Liver (tissue), 9 donors: Measurements from ENCODE around the gene CCDC120. TPM values are rescaled to one million over a fixed set of nuclear protein-coding genes. Genes with fewer than 3 reads are reported as not detected.

Source experiments
- DNase-seq: peaks from one replicate; pipeline ENCODE4 v3.0.0-alpha.2; 2017; ENCODE audit warnings: low spot score
- H3K27ac ChIP-seq, 2 donors: one replicate each; pipeline ENCODE4 v1.7.0; 2013; ENCODE audit warnings: inconsistent platforms in 2 of 2, low read length in 2 of 2, control low read depth in 1 of 2, low read depth in 1 of 2, mild to moderate bottlenecking in 1 of 2
- H3K27me3 ChIP-seq, 4 donors: one replicate each; pipeline versions ENCODE4 v1.6.1 to v1.7.0; 2013; ENCODE audit warnings: low read length in 3 of 4, inconsistent platforms in 1 of 4, mild to moderate bottlenecking in 1 of 4, moderate library complexity in 1 of 4; ENCODE audit not compliant: control insufficient read depth in 4 of 4, insufficient read depth in 4 of 4
- H3K36me3 ChIP-seq, 4 donors: one replicate each; pipeline versions ENCODE4 v1.6.1 to v1.7.0; 2013; ENCODE audit warnings: low read length in 3 of 4, mild to moderate bottlenecking in 3 of 4, low read depth in 1 of 4, moderate library complexity in 1 of 4; ENCODE audit not compliant: control insufficient read depth in 4 of 4, insufficient read depth in 3 of 4
- H3K4me1 ChIP-seq, 4 donors: one replicate each; pipeline versions ENCODE4 v1.6.1 to v1.7.0; 2013; ENCODE audit warnings: low read length in 3 of 4, mild to moderate bottlenecking in 3 of 4, moderate library complexity in 1 of 4; ENCODE audit not compliant: control insufficient read depth in 4 of 4, insufficient read depth in 4 of 4
- H3K4me3 ChIP-seq, 3 donors: one replicate each; pipeline versions ENCODE4 v1.6.1 to v1.7.0; 2013; ENCODE audit warnings: low read length in 3 of 3, control low read depth in 1 of 3, low read depth in 1 of 3, mild to moderate bottlenecking in 1 of 3
- H3K9ac ChIP-seq, 2 donors: one replicate each; pipeline ENCODE4 v1.7.0; 2013; ENCODE audit warnings: low read length in 2 of 2, mild to moderate bottlenecking in 2 of 2, moderate library complexity in 2 of 2, control low read depth in 1 of 2, low read depth in 1 of 2
- H3K9me3 ChIP-seq, 4 donors: one replicate each; pipeline versions ENCODE4 v1.6.1 to v1.7.0; 2013; ENCODE audit warnings: low read length in 3 of 4; ENCODE audit not compliant: control insufficient read depth in 4 of 4
- EGR1 ChIP-seq, 2 donors: IDR thresholded peaks; 2 replicates each; pipeline ENCODE4 v1.6.1; 2016 to 2018; ENCODE audit warnings: antibody characterized with exemption in 2 of 2, low read depth in 2 of 2
- FOXA1 ChIP-seq: IDR thresholded peaks from 2 replicates; pipeline ENCODE4 v1.6.1; 2016; ENCODE audit warnings: antibody characterized with exemption
- FOXA2 ChIP-seq: IDR thresholded peaks from 2 replicates; pipeline ENCODE4 v1.6.1; 2016; ENCODE audit warnings: antibody characterized with exemption
- GABPA ChIP-seq, 2 donors: IDR thresholded peaks in 1 of 2; conservative IDR thresholded peaks in 1 of 2; 2 replicates each; pipeline ENCODE4 v1.6.1; 2016; ENCODE audit warnings: antibody characterized with exemption in 2 of 2, mild to moderate bottlenecking in 1 of 2, moderate library complexity in 1 of 2
- HNF4A ChIP-seq, 2 donors: conservative IDR thresholded peaks; 2 replicates each; pipeline ENCODE4 v1.6.1; 2016; ENCODE audit warnings: antibody characterized with exemption in 2 of 2, mild to moderate bottlenecking in 2 of 2
- HNF4G ChIP-seq: IDR thresholded peaks from 2 replicates; pipeline ENCODE4 v1.6.1; 2016; ENCODE audit warnings: antibody characterized with exemption
- JUND ChIP-seq, 2 donors: IDR thresholded peaks; 2 replicates each; pipeline ENCODE4 v1.6.1; 2016; ENCODE audit warnings: antibody characterized with exemption in 2 of 2
- MAX ChIP-seq: IDR thresholded peaks from 2 replicates; pipeline ENCODE4 v1.6.1; 2016; ENCODE audit warnings: antibody characterized with exemption
- NR2F2 ChIP-seq: IDR thresholded peaks from 2 replicates; pipeline ENCODE4 v1.6.1; 2016; ENCODE audit warnings: antibody characterized with exemption
- RAD21 ChIP-seq, 2 donors: IDR thresholded peaks; 2 replicates each; pipeline ENCODE4 v1.6.1; 2016; ENCODE audit warnings: antibody characterized with exemption in 2 of 2, mild to moderate bottlenecking in 2 of 2
- RXRA ChIP-seq, 2 donors: IDR thresholded peaks; 2 replicates each; pipeline ENCODE4 v1.6.1; 2017 to 2018; ENCODE audit warnings: antibody characterized with exemption in 2 of 2, mild to moderate bottlenecking in 1 of 2
- SP1 ChIP-seq: IDR thresholded peaks from 2 replicates; pipeline ENCODE4 v1.6.1; 2018; ENCODE audit warnings: antibody characterized with exemption, mild to moderate bottlenecking
- TAF1 ChIP-seq: conservative IDR thresholded peaks from 2 replicates; pipeline ENCODE4 v1.6.1; 2016; ENCODE audit warnings: antibody characterized with exemption, mild to moderate bottlenecking
- YY1 ChIP-seq: IDR thresholded peaks from 2 replicates; pipeline ENCODE4 v1.6.1; 2016; ENCODE audit warnings: antibody characterized with exemption, mild to moderate bottlenecking
- ZBTB33 ChIP-seq: IDR thresholded peaks from 2 replicates; pipeline ENCODE4 v1.6.1; 2016; ENCODE audit warnings: antibody characterized with exemption
- WGBS: extraction: QIAGEN DNeasy Blood & Tissue Kit; methylation state at CpG from one replicate; pipeline ENCODE4 v1.1.7; 2013; 5-methylcytosine and 5-hydroxymethylcytosine counted together
- polyA plus RNA-seq, 2 donors: library from polyadenylated mRNA; stranded (reverse) in 1 of 2; unstranded in 1 of 2; fragments of 200-250 nt in 1 of 2; fragments of >200 nt in 1 of 2; fragmentation: Nextera tagmentation in 1 of 2; extraction: Ambion mirVana in 1 of 2; gene quantifications; one replicate each; pipeline versions ENCODE4 v1.2.1 to v1.2.3, GENCODE V29; 2013 to 2015
- total RNA-seq, 2 donors: library from RNA; depleted of rRNA; stranded (reverse); fragments of >200 nt; gene quantifications; one replicate each; pipeline ENCODE4 v1.2.3, GENCODE V29; 2014
- TF ChIP-seq, protein P1 (sequence below): fragments of 150-350 bp; IDR thresholded peaks from 2 replicates; pipeline ENCODE4 v1.5.1; 2017; ENCODE audit warnings: improper control_type of control experiment, low read depth, low read length; ENCODE audit not compliant: missing input control
- TF ChIP-seq, protein P2 (sequence below): IDR thresholded peaks from 2 replicates; pipeline ENCODE4 v1.6.1; 2016; ENCODE audit warnings: antibody characterized with exemption
- TF ChIP-seq, protein P3 (sequence below): IDR thresholded peaks from 2 replicates; pipeline ENCODE4 v1.6.1; 2016; ENCODE audit warnings: antibody characterized with exemption, mild to moderate bottlenecking
- donor health status: healthy.
- donor health status: healthy.
- donor health status: healthy.
- donor health status: healthy.
- donor health status: healthy.

The CCDC120 gene
- total and polyA plus RNA-seq, 4 donors: 1.0 to 3.4 (median 1.6) TPM

- DNase-seq: no peak
- TF ChIP-seq RAD21 (IDR thresholded peaks at IDR 0.05) (no peak), SP1 (no peak), FOXA2 (no peak), JUND (IDR thresholded peaks at IDR 0.05) (no peak), EGR1 (IDR thresholded peaks at IDR 0.05; ENCODE audit: low read depth in 2 of 2) (no peak), NR2F2 (no peak), TAF1 (no peak), HNF4A (conservative IDR thresholded peaks at IDR 0.05) (no peak)
- TF ChIP-seq, protein P1, sequence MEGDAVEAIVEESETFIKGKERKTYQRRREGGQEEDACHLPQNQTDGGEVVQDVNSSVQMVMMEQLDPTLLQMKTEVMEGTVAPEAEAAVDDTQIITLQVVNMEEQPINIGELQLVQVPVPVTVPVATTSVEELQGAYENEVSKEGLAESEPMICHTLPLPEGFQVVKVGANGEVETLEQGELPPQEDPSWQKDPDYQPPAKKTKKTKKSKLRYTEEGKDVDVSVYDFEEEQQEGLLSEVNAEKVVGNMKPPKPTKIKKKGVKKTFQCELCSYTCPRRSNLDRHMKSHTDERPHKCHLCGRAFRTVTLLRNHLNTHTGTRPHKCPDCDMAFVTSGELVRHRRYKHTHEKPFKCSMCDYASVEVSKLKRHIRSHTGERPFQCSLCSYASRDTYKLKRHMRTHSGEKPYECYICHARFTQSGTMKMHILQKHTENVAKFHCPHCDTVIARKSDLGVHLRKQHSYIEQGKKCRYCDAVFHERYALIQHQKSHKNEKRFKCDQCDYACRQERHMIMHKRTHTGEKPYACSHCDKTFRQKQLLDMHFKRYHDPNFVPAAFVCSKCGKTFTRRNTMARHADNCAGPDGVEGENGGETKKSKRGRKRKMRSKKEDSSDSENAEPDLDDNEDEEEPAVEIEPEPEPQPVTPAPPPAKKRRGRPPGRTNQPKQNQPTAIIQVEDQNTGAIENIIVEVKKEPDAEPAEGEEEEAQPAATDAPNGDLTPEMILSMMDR: no peak
- TF ChIP-seq, protein P2, sequence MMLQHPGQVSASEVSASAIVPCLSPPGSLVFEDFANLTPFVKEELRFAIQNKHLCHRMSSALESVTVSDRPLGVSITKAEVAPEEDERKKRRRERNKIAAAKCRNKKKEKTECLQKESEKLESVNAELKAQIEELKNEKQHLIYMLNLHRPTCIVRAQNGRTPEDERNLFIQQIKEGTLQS: no peak
- Histone ChIP-seq H3K27me3 (peaks cover 0 to 3% (median 0%) of the 10 kb centered on the region in 4 donors), H3K9me3 (no peaks in the 10 kb centered on the region), H3K4me1 (peaks cover 0 to 7% (median 2%) of the 10 kb centered on the region in 4 donors), H3K4me3 (no peak overlapping the region), H3K27ac (no peak overlapping the region), H3K36me3 (peaks cover 0 to 9% (median 2%) of the 10 kb centered on the region in 4 donors), H3K9ac (no peak overlapping the region)
- 98% methylated on average over 9 of the region's 9 CpGs for WGBS
Measured at GRCh38 chrX:49063715-49064114, 4.9 kb downstream of the CCDC120 start.

DNA sequence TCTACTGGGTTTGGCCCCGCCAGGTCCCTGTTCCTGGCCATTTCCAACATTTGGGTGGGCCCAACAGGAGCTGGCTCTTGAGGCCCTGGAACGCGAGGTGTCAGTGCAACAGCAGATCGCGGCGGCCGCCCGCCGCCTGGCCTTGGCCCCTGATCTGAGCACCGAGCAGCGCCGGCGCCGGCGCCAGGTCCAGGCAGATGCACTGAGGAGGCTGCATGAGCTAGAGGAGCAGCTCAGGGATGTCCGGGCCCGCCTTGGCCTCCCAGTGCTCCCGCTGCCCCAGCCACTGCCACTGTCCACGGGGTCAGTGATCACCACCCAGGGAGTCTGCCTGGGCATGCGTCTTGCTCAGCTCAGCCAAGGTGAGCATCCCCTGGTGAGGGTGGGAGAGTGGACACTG is 5.5 kb downstream of the CCDC120 start:
- peaks cover 0 to 2% (median 0%) of the 10 kb centered on the region in 4 donors for H3K27me3 ChIP-seq
- H3K36me3 ChIP-seq: peaks cover 0 to 12% (median 2%) of the 10 kb centered on the region in 4 donors
- no peak overlapping the region for H3K9ac ChIP-seq
- H3K27ac ChIP-seq: no peak overlapping the region
- no peak overlapping the region for H3K4me3 ChIP-seq
- no peak for TF ChIP-seq RXRA (IDR thresholded peaks at IDR 0.05)
- no peak for TF ChIP-seq JUND (IDR thresholded peaks at IDR 0.05)
- TF ChIP-seq HNF4G: no peak
- no peak for TF ChIP-seq EGR1 (IDR thresholded peaks at IDR 0.05; ENCODE audit: low read depth in 2 of 2)
- no peak for TF ChIP-seq MAX
- TF ChIP-seq, protein P1: no peak
- no peak for TF ChIP-seq RAD21 (IDR thresholded peaks at IDR 0.05)
- TF ChIP-seq TAF1: no peak
- no peak for TF ChIP-seq SP1
- TF ChIP-seq YY1: no peak
- TF ChIP-seq ZBTB33: no peak
- no peak for TF ChIP-seq HNF4A (conservative IDR thresholded peaks at IDR 0.05)
- TF ChIP-seq FOXA1: no peak
- TF ChIP-seq, protein P3, sequence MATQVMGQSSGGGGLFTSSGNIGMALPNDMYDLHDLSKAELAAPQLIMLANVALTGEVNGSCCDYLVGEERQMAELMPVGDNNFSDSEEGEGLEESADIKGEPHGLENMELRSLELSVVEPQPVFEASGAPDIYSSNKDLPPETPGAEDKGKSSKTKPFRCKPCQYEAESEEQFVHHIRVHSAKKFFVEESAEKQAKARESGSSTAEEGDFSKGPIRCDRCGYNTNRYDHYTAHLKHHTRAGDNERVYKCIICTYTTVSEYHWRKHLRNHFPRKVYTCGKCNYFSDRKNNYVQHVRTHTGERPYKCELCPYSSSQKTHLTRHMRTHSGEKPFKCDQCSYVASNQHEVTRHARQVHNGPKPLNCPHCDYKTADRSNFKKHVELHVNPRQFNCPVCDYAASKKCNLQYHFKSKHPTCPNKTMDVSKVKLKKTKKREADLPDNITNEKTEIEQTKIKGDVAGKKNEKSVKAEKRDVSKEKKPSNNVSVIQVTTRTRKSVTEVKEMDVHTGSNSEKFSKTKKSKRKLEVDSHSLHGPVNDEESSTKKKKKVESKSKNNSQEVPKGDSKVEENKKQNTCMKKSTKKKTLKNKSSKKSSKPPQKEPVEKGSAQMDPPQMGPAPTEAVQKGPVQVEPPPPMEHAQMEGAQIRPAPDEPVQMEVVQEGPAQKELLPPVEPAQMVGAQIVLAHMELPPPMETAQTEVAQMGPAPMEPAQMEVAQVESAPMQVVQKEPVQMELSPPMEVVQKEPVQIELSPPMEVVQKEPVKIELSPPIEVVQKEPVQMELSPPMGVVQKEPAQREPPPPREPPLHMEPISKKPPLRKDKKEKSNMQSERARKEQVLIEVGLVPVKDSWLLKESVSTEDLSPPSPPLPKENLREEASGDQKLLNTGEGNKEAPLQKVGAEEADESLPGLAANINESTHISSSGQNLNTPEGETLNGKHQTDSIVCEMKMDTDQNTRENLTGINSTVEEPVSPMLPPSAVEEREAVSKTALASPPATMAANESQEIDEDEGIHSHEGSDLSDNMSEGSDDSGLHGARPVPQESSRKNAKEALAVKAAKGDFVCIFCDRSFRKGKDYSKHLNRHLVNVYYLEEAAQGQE: no peak
- TF ChIP-seq NR2F2: no peak
- TF ChIP-seq, protein P2: no peak
- TF ChIP-seq FOXA2: no peak
- no peak for TF ChIP-seq GABPA (IDR thresholded peaks at IDR 0.05 in 1 of 2, conservative IDR thresholded peaks at IDR 0.05 in 1 of 2)
- no peak for DNase-seq
- H3K4me1 ChIP-seq: peaks cover 0 to 7% (median 2%) of the 10 kb centered on the region in 4 donors
- WGBS: 95% methylated on average over 20 of the region's 20 CpGs
- H3K9me3 ChIP-seq: no peaks in the 10 kb centered on the region
